HepG2 (cell line): ENCODE measurements around the gene MRPS35. TPM values are rescaled to one million over a fixed set of nuclear protein-coding genes. Genes with fewer than 3 reads are reported as not detected.
A peak's percentile ranks its signal among the peaks of the same experiment; 100 is the strongest.

Source experiments
- ATRX ChIP-seq: sonication (generic); formaldehyde crosslinking; IDR thresholded peaks from 2 replicates; pipeline ENCODE4 v1.4.0; 2020; ENCODE audit warnings: missing genetic modification reagents, borderline replicate concordance
- GATAD2A ChIP-seq: IDR thresholded peaks from 2 replicates; pipeline ENCODE4 v1.6.1; 2016
- NFKB2 ChIP-seq: sonication (generic); formaldehyde crosslinking; IDR thresholded peaks from 2 replicates; pipeline ENCODE4 v1.4.0; 2020; ENCODE audit warnings: missing genetic modification reagents, borderline replicate concordance
- SAP130 ChIP-seq: IDR thresholded peaks from 2 replicates; pipeline ENCODE4 v1.6.1; 2016; ENCODE audit warnings: low read depth
- SOX6 ChIP-seq, 2 experiments: fragments of 450-650 bp in 1 of 2; sonication (generic) in 1 of 2; formaldehyde crosslinking in 1 of 2; IDR thresholded peaks; 2 replicates each; pipeline versions ENCODE4 v1.4.0 to v1.6.1; 2017 to 2020; ENCODE audit warnings: antibody characterized with exemption in 1 of 2, mild to moderate bottlenecking in 1 of 2, missing genetic modification reagents in 1 of 2
- ZBTB7A ChIP-seq: sonication (generic); formaldehyde crosslinking; IDR thresholded peaks from 2 replicates; pipeline ENCODE4 v1.8.0; 2022; ENCODE audit warnings: mild to moderate bottlenecking, missing genetic modification reagents
- ZNF207 ChIP-seq: fragments of 450-650 bp; IDR thresholded peaks from 2 replicates; pipeline ENCODE4 v1.6.1; 2016; ENCODE audit warnings: antibody characterized with exemption, borderline replicate concordance
- ZNF329 ChIP-seq: sonication (generic); formaldehyde crosslinking; IDR thresholded peaks from 2 replicates; pipeline ENCODE4 v1.9.0; 2021; ENCODE audit warnings: low read depth, mild to moderate bottlenecking, missing genetic modification reagents
- ZNF564 ChIP-seq: sonication (generic); formaldehyde crosslinking; IDR thresholded peaks from 2 replicates; pipeline ENCODE4 v1.8.1; 2023; ENCODE audit warnings: mild to moderate bottlenecking, missing genetic modification reagents
- ZSCAN29 ChIP-seq: sonication (generic); formaldehyde crosslinking; conservative IDR thresholded peaks from 2 replicates; pipeline ENCODE4 v1.4.0; 2020; ENCODE audit warnings: mild to moderate bottlenecking, missing genetic modification reagents
- ZZZ3 ChIP-seq: sonication (generic); formaldehyde crosslinking; IDR thresholded peaks from 2 replicates; pipeline ENCODE4 v1.4.0; 2020; ENCODE audit warnings: missing genetic modification reagents, mild to moderate bottlenecking, borderline replicate concordance
- polyA plus RNA-seq, 8 experiments: library from polyadenylated mRNA; depleted of rRNA in 3 of 8; stranded (reverse) in 7 of 8; unstranded in 1 of 8; fragments of >200 nt; fragmentation: Illumina TruSeq in 4 of 8; extraction: Trizol in 4 of 8; gene quantifications; 2 replicates each; pipeline versions ENCODE4 v1.2.1 to v1.2.3, GENCODE V29; 2011 to 2016; ENCODE audit warnings: low read depth in 4 of 8, missing spikeins in 1 of 8, mixed read lengths in 1 of 8; ENCODE audit not compliant: insufficient read depth in 1 of 8
- total RNA-seq, 5 experiments: library from RNA; depleted of rRNA; stranded (reverse); fragments of >200 nt; fragmentation: Illumina TruSeq; extraction: Trizol; gene quantifications; 2 replicates each; pipeline ENCODE4 v1.2.3, GENCODE V29; 2016; ENCODE audit warnings: low read depth in 1 of 5
- TF ChIP-seq, protein P1 (sequence below): sonication (generic); formaldehyde crosslinking; IDR thresholded peaks from 2 replicates; pipeline ENCODE4 v1.8.0; 2022; ENCODE audit warnings: missing genetic modification reagents, mild to moderate bottlenecking, moderate library complexity, borderline replicate concordance
- TF ChIP-seq, protein P2 (sequence below): sonication (generic); formaldehyde crosslinking; IDR thresholded peaks from 2 replicates; pipeline ENCODE4 v1.8.0; 2022; ENCODE audit warnings: mild to moderate bottlenecking, missing genetic modification reagents, moderate library complexity
- TF ChIP-seq, protein P3 (sequence below): IDR thresholded peaks from 2 replicates; pipeline ENCODE4 v1.6.1; 2016; ENCODE audit warnings: low read depth
- TF ChIP-seq, protein P4 (sequence below): conservative IDR thresholded peaks from 2 replicates; pipeline ENCODE4 v1.6.1; 2018; ENCODE audit warnings: missing genetic modification reagents
- TF ChIP-seq, protein P5 (sequence below): IDR thresholded peaks from 2 replicates; pipeline ENCODE4 v1.6.1; 2016; ENCODE audit warnings: missing biosample characterization, missing genetic modification reagents, low read depth
- TF ChIP-seq, protein P6 (sequence below), 2 experiments: fragments of 450-650 bp in 1 of 2; sonication (generic) in 1 of 2; formaldehyde crosslinking; IDR thresholded peaks; 2 replicates each; pipeline versions ENCODE4 v1.5.0 to v1.8.0; 2020 to 2022; ENCODE audit warnings: mild to moderate bottlenecking in 1 of 2, missing genetic modification reagents in 1 of 2
- TF ChIP-seq, protein P7 (sequence below): sonication (generic); formaldehyde crosslinking; IDR thresholded peaks from 2 replicates; pipeline ENCODE4 v1.5.1; 2020; ENCODE audit warnings: missing genetic modification reagents, mild to moderate bottlenecking, borderline replicate concordance

MRPS35 gene
- total and polyA plus RNA-seq, 2 of the 13 experiments (the other 11 are each of a cell fraction or from before 2014, with no cell fraction given), result 63.4 to 104 TPM

DNA sequence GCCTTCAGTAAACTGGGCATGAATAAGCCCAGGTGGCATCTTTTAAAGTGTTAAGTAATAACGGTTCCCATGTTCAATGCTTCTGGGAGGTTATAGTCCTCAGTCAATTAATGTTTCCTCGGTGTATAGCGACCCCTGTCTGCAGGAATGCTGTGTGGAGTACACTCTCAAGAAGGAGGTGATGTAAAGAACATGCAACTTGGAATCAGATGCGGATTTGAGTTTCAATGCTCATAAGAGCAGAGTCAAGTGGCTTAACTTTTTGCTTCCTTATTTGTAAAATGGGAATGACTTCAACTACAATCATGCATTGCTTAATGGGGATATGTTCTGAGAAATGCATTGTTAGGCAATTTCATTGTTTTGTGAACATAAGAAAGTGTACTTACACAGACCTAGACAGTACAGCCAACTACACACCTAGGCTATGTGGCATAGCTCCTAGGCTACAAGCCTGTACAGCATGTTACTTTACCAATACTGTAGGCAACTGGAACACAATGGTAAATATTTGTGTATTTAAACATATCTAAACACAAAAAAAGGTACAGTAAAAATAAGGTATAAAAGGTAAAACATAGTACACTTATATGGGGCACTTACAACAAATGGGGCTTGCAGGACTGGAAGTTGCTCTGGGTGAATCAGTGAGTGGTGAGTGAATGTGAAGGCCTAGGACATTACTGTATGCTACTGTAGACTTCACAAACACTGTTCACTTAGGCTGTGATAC lies 6.7 kb upstream of the MRPS35 start (continued):
- TF ChIP-seq, protein P1, sequence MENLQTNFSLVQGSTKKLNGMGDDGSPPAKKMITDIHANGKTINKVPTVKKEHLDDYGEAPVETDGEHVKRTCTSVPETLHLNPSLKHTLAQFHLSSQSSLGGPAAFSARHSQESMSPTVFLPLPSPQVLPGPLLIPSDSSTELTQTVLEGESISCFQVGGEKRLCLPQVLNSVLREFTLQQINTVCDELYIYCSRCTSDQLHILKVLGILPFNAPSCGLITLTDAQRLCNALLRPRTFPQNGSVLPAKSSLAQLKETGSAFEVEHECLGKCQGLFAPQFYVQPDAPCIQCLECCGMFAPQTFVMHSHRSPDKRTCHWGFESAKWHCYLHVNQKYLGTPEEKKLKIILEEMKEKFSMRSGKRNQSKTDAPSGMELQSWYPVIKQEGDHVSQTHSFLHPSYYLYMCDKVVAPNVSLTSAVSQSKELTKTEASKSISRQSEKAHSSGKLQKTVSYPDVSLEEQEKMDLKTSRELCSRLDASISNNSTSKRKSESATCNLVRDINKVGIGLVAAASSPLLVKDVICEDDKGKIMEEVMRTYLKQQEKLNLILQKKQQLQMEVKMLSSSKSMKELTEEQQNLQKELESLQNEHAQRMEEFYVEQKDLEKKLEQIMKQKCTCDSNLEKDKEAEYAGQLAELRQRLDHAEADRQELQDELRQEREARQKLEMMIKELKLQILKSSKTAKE (CRISPR knock-in tag), result no peak
- TF ChIP-seq ZNF564 (CRISPR knock-in tag), result no peak
- TF ChIP-seq, protein P2, sequence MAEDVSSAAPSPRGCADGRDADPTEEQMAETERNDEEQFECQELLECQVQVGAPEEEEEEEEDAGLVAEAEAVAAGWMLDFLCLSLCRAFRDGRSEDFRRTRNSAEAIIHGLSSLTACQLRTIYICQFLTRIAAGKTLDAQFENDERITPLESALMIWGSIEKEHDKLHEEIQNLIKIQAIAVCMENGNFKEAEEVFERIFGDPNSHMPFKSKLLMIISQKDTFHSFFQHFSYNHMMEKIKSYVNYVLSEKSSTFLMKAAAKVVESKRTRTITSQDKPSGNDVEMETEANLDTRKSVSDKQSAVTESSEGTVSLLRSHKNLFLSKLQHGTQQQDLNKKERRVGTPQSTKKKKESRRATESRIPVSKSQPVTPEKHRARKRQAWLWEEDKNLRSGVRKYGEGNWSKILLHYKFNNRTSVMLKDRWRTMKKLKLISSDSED, result no peak
- no peak for TF ChIP-seq NFKB2 (CRISPR knock-in tag)
- TF ChIP-seq, protein P3, sequence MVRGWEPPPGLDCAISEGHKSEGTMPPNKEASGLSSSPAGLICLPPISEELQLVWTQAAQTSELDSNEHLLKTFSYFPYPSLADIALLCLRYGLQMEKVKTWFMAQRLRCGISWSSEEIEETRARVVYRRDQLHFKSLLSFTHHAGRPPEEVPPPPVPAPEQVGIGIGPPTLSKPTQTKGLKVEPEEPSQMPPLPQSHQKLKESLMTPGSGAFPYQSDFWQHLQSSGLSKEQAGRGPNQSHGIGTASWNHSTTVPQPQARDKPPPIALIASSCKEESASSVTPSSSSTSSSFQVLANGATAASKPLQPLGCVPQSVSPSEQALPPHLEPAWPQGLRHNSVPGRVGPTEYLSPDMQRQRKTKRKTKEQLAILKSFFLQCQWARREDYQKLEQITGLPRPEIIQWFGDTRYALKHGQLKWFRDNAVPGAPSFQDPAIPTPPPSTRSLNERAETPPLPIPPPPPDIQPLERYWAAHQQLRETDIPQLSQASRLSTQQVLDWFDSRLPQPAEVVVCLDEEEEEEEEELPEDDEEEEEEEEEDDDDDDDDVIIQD, result 0 out of 2 replicates have a peak, but pooled peaks have one; percentile 12
- TF ChIP-seq, protein P4, sequence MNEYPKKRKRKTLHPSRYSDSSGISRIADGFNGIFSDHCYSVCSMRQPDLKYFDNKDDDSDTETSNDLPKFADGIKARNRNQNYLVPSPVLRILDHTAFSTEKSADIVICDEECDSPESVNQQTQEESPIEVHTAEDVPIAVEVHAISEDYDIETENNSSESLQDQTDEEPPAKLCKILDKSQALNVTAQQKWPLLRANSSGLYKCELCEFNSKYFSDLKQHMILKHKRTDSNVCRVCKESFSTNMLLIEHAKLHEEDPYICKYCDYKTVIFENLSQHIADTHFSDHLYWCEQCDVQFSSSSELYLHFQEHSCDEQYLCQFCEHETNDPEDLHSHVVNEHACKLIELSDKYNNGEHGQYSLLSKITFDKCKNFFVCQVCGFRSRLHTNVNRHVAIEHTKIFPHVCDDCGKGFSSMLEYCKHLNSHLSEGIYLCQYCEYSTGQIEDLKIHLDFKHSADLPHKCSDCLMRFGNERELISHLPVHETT (CRISPR knock-in tag), result no peak
- TF ChIP-seq, protein P5, sequence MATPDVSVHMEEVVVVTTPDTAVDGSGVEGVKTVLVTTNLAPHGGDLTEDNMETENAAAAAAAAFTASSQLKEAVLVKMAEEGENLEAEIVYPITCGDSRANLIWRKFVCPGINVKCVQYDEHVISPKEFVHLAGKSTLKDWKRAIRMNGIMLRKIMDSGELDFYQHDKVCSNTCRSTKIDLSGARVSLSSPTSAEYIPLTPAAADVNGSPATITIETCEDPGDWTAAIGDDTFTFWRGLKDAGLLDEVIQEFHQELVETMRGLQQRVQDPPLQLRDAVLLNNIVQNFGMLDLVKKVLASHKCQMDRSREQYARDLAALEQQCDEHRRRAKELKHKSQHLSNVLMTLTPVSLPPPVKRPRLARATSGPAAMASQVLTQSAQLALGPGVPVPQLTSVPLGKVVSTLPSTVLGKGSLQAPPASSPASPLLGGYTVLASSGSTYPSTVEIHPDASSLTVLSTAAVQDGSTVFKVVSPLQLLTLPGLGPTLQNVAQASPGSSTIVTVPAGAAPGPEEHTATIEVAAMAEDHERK (CRISPR knock-in tag), result no peak
- TF ChIP-seq, protein P6, sequence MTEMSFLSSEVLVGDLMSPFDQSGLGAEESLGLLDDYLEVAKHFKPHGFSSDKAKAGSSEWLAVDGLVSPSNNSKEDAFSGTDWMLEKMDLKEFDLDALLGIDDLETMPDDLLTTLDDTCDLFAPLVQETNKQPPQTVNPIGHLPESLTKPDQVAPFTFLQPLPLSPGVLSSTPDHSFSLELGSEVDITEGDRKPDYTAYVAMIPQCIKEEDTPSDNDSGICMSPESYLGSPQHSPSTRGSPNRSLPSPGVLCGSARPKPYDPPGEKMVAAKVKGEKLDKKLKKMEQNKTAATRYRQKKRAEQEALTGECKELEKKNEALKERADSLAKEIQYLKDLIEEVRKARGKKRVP (CRISPR knock-in tag; IDR thresholded peaks at IDR 0.05), result peak in 1 of 2 experiments; percentile 95; a peak in 2 of 4 replicates
- TF ChIP-seq, protein P7, sequence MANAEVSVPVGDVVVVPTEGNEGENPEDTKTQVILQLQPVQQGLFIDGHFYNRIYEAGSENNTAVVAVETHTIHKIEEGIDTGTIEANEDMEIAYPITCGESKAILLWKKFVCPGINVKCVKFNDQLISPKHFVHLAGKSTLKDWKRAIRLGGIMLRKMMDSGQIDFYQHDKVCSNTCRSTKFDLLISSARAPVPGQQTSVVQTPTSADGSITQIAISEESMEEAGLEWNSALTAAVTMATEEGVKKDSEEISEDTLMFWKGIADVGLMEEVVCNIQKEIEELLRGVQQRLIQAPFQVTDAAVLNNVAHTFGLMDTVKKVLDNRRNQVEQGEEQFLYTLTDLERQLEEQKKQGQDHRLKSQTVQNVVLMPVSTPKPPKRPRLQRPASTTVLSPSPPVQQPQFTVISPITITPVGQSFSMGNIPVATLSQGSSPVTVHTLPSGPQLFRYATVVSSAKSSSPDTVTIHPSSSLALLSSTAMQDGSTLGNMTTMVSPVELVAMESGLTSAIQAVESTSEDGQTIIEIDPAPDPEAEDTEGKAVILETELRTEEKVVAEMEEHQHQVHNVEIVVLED, result no peak
- TF ChIP-seq ATRX (CRISPR knock-in tag), result no peak
- TF ChIP-seq GATAD2A, result peak; percentile 73
- no peak for TF ChIP-seq ZSCAN29 (CRISPR knock-in tag)
- TF ChIP-seq ZNF207, result no peak
- TF ChIP-seq ZZZ3 (CRISPR knock-in tag), result no peak
- TF ChIP-seq ZBTB7A, result no peak
- no peak for TF ChIP-seq SAP130 (CRISPR knock-in tag)
- no peak for TF ChIP-seq SOX6 (IDR thresholded peaks at IDR 0.05)
- TF ChIP-seq SOX6 (CRISPR knock-in tag; IDR thresholded peaks at IDR 0.05), result 0 out of 2 replicates have a peak, but pooled peaks have one; percentile 18
- TF ChIP-seq ZNF329, result no peak
